Loucy (cell line): ENCODE data around the gene ARHGAP26.

Source experiments
- EZH2phosphoT487 ChIP-seq: fragments of 200-600 bp; IDR thresholded peaks from 2 replicates; pipeline ENCODE4 v1.6.1; 2018; ENCODE audit warnings: antibody characterized with exemption, mild to moderate bottlenecking, moderate library complexity, borderline replicate concordance
- TF ChIP-seq, protein P1 (sequence below): fragments of 200-600 bp; sonication (generic); conservative IDR thresholded peaks from 2 replicates; pipeline ENCODE4 v1.5.1; 2014; ENCODE audit warnings: mild to moderate bottlenecking, antibody characterized with exemption, low read length

DNA sequence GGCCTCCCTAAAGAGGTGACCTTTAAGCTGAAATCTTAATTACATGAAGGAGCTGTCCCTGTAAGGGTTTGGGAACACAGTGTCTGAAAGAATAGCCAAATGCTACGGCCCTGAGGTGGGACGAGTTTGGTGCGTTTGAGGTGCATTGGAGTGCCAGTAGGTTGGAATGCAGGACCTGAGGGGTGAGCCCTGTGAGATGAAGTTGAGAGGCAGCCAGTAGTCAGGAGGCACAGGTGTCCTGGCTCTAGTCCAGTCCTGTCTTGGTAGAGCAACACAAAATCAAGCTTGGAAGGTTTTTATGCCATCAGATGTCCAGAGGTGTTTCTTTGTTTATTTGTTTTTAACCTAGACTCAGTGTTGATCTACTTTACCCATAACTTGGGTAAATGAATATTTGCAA, 108.5 kb downstream of the ARHGAP26 start:
- TF ChIP-seq, protein P1, sequence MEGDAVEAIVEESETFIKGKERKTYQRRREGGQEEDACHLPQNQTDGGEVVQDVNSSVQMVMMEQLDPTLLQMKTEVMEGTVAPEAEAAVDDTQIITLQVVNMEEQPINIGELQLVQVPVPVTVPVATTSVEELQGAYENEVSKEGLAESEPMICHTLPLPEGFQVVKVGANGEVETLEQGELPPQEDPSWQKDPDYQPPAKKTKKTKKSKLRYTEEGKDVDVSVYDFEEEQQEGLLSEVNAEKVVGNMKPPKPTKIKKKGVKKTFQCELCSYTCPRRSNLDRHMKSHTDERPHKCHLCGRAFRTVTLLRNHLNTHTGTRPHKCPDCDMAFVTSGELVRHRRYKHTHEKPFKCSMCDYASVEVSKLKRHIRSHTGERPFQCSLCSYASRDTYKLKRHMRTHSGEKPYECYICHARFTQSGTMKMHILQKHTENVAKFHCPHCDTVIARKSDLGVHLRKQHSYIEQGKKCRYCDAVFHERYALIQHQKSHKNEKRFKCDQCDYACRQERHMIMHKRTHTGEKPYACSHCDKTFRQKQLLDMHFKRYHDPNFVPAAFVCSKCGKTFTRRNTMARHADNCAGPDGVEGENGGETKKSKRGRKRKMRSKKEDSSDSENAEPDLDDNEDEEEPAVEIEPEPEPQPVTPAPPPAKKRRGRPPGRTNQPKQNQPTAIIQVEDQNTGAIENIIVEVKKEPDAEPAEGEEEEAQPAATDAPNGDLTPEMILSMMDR, result no peak
- no peak for TF ChIP-seq EZH2phosphoT487
